ENCODE measurements around the gene AFAP1L1.

Gene AFAP1L1

DNA sequence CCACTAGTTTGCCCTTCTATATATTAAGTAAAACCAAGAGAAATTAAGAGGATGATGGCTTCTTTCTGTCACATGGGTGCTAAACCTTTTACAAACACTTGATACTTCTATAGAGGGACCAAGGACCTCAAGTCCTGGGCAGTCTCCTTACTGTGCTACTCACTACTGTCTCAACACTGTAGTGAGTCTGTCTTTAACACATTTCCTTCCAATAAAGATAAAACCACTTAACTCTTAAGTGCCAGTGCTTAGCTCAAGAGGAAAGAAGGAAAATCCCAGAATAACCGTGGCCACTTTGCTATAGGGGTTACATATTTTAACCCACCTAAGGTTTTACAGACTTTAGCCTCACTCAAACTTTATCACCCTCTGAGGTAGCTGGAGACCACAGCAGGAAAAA, 69.3 kb downstream of the AFAP1L1 start:
- no peak overlapping the region for H3K4me2 ChIP-seq (ENCODE audit: insufficient read depth, low read length, poor library complexity, severe bottlenecking)
- WGBS, 2 donors (ENCODE audit: extremely low coverage in 2 of 2, insufficient read length in 2 of 2, insufficient replicate concordance in 1 of 2) = no CpG with 5 or more reads among the region's 1 CpG
- no peaks in the 10 kb centered on the region for H3K36me3 ChIP-seq (replicated peaks in 1 of 2; ENCODE audit: control insufficient read depth in 2 of 2, insufficient read depth in 2 of 2, low read length in 2 of 2)
- no peaks in the 10 kb centered on the region for H3K27me3 ChIP-seq (ENCODE audit: control insufficient read depth in 3 of 3, insufficient read depth in 3 of 3, low read depth in 1 of 3, low read length in 3 of 3)
- H3K9me3 ChIP-seq (replicated peaks in 1 of 2; ENCODE audit: control insufficient read depth in 2 of 2, insufficient read depth in 1 of 2, low read depth in 1 of 2, low read length in 2 of 2) = no peaks in the 10 kb centered on the region
- H3K9ac ChIP-seq (ENCODE audit: low read depth, low read length, poor library complexity) = no peak overlapping the region
- no peak overlapping the region for H3K14ac ChIP-seq (ENCODE audit: low read length)
- DNase-seq (ENCODE audit: low spot score) = no peak
- H2BK5ac ChIP-seq (ENCODE audit: low read length) = no peak overlapping the region
- H2BK120ac ChIP-seq (ENCODE audit: low read depth, low read length) = no peak overlapping the region
- H3K18ac ChIP-seq (ENCODE audit: low read length) = no peak overlapping the region
- H3K4me1 ChIP-seq (ENCODE audit: control insufficient read depth in 2 of 2, insufficient read depth in 1 of 2, low read depth in 1 of 2, low read length in 2 of 2) = peaks cover 0 to 2% of the 10 kb centered on the region in 2 donors
- H2BK12ac ChIP-seq (ENCODE audit: low read length) = no peak overlapping the region
- H2AFZ ChIP-seq (ENCODE audit: low read length) = no peak overlapping the region
- no peak overlapping the region for H3K27ac ChIP-seq (replicated peaks; ENCODE audit: low read length)
- H3K4ac ChIP-seq (ENCODE audit: low read length) = no peak overlapping the region
- no peak overlapping the region for H4K91ac ChIP-seq (ENCODE audit: low read depth, low read length, poor library complexity)
- H4K8ac ChIP-seq (ENCODE audit: low read depth, low read length) = no peak overlapping the region
- H2BK15ac ChIP-seq (ENCODE audit: low read length) = no peak overlapping the region
- H2AK5ac ChIP-seq (ENCODE audit: low read depth, low read length) = no peak overlapping the region
- H3K79me1 ChIP-seq (ENCODE audit: low read depth, low read length) = peaks cover 5% of the 10 kb centered on the region
- no peak overlapping the region for H3K4me3 ChIP-seq (ENCODE audit: low read length in 2 of 2)
- H3K23ac ChIP-seq (ENCODE audit: low read depth, low read length, poor library complexity) = no peak overlapping the region

DNA sequence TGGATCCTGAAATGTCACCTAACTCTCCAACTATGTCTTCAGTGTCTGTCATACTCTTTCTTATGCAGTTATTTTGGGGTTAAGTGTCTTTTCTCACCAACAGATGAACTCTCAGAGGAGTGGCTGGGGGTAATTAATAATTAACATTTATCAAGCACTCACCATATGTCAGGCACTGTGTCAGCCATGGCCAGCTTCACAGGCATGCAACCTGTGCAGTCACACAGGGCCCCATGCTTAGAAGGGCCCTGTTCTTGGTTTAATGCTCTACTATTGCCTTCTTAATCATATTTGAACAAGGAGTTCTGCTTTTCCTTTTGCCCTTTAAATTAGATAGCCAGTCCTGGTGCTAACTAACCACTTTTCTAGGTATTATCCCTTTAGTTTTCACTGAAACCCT, 70.2 kb downstream of the AFAP1L1 start:
- Histone ChIP-seq H3K27ac (replicated peaks; ENCODE audit: low read length) (no peak overlapping the region), H3K23ac (ENCODE audit: low read depth, low read length, poor library complexity) (no peak overlapping the region), H3K4ac (ENCODE audit: low read length) (no peak overlapping the region), H4K91ac (ENCODE audit: low read depth, low read length, poor library complexity) (no peak overlapping the region), H2AFZ (ENCODE audit: low read length) (no peak overlapping the region), H3K4me2 (ENCODE audit: insufficient read depth, low read length, poor library complexity, severe bottlenecking) (no peak overlapping the region), H3K9ac (ENCODE audit: low read depth, low read length, poor library complexity) (no peak overlapping the region), H2BK120ac (ENCODE audit: low read depth, low read length) (no peak overlapping the region), H3K18ac (ENCODE audit: low read length) (no peak overlapping the region), H3K4me1 (ENCODE audit: control insufficient read depth in 2 of 2, insufficient read depth in 1 of 2, low read depth in 1 of 2, low read length in 2 of 2) (peaks cover 2% of the 10 kb centered on the region in 2 donors), H3K79me1 (ENCODE audit: low read depth, low read length) (peaks cover 5% of the 10 kb centered on the region), H3K4me3 (ENCODE audit: low read length in 2 of 2) (no peak overlapping the region), H3K9me3 (replicated peaks in 1 of 2; ENCODE audit: control insufficient read depth in 2 of 2, insufficient read depth in 1 of 2, low read depth in 1 of 2, low read length in 2 of 2) (no peaks in the 10 kb centered on the region), H4K8ac (ENCODE audit: low read depth, low read length) (no peak overlapping the region), H3K36me3 (replicated peaks in 1 of 2; ENCODE audit: control insufficient read depth in 2 of 2, insufficient read depth in 2 of 2, low read length in 2 of 2) (peaks cover 0 to under 1% of the 10 kb centered on the region in 2 donors), H2BK5ac (ENCODE audit: low read length) (no peak overlapping the region), H2BK12ac (ENCODE audit: low read length) (no peak overlapping the region), H2AK5ac (ENCODE audit: low read depth, low read length) (no peak overlapping the region), H3K14ac (ENCODE audit: low read length) (no peak overlapping the region), H2BK15ac (ENCODE audit: low read length) (no peak overlapping the region), H3K27me3 (ENCODE audit: control insufficient read depth in 3 of 3, insufficient read depth in 3 of 3, low read depth in 1 of 3, low read length in 3 of 3) (no peaks in the 10 kb centered on the region)
- no peak for DNase-seq (ENCODE audit: low spot score)

GRCh38 chr5:149344151-149344550, 72.5 kb downstream of the AFAP1L1 start:
- H3K4me2 ChIP-seq (ENCODE audit: insufficient read depth, low read length, poor library complexity, severe bottlenecking) = no peak overlapping the region
- H2AK5ac ChIP-seq (ENCODE audit: low read depth, low read length) = no peak overlapping the region
- no peak overlapping the region for H3K27ac ChIP-seq (replicated peaks; ENCODE audit: low read length)
- H3K4me1 ChIP-seq (ENCODE audit: control insufficient read depth in 2 of 2, insufficient read depth in 1 of 2, low read depth in 1 of 2, low read length in 2 of 2) = peaks cover 2 to 5% of the 10 kb centered on the region in 2 donors
- H3K79me1 ChIP-seq (ENCODE audit: low read depth, low read length) = peaks cover 5% of the 10 kb centered on the region
- H3K23ac ChIP-seq (ENCODE audit: low read depth, low read length, poor library complexity) = no peak overlapping the region
- no peak overlapping the region for H4K91ac ChIP-seq (ENCODE audit: low read depth, low read length, poor library complexity)
- no peak for DNase-seq (ENCODE audit: low spot score)
- no peak overlapping the region for H2BK15ac ChIP-seq (ENCODE audit: low read length)
- H3K4me3 ChIP-seq (ENCODE audit: low read length in 2 of 2) = peak overlapping the region in 1 of 2 donors; percentile 93
- no peak overlapping the region for H4K8ac ChIP-seq (ENCODE audit: low read depth, low read length)
- peaks cover 7 to 23% of the 10 kb centered on the region in 2 donors for H3K36me3 ChIP-seq (replicated peaks in 1 of 2; ENCODE audit: control insufficient read depth in 2 of 2, insufficient read depth in 2 of 2, low read length in 2 of 2)
- H2BK12ac ChIP-seq (ENCODE audit: low read length) = no peak overlapping the region
- peak overlapping the region; percentile 86 for H2AFZ ChIP-seq (ENCODE audit: low read length)
- no peak overlapping the region for H3K18ac ChIP-seq (ENCODE audit: low read length)
- no peak overlapping the region for H2BK5ac ChIP-seq (ENCODE audit: low read length)
- H3K14ac ChIP-seq (ENCODE audit: low read length) = no peak overlapping the region
- H3K9ac ChIP-seq (ENCODE audit: low read depth, low read length, poor library complexity) = no peak overlapping the region
- H3K4ac ChIP-seq (ENCODE audit: low read length) = no peak overlapping the region
- no peaks in the 10 kb centered on the region for H3K9me3 ChIP-seq (replicated peaks in 1 of 2; ENCODE audit: control insufficient read depth in 2 of 2, insufficient read depth in 1 of 2, low read depth in 1 of 2, low read length in 2 of 2)
- no peaks in the 10 kb centered on the region for H3K27me3 ChIP-seq (ENCODE audit: control insufficient read depth in 3 of 3, insufficient read depth in 3 of 3, low read depth in 1 of 3, low read length in 3 of 3)
- WGBS, 2 donors (ENCODE audit: extremely low coverage in 2 of 2, insufficient read length in 2 of 2, insufficient replicate concordance in 1 of 2) = no CpG with 5 or more reads among the region's 2 CpGs
- H2BK120ac ChIP-seq (ENCODE audit: low read depth, low read length) = no peak overlapping the region

- peak within 1 kb of the TSS; percentile 54 for H2AK5ac ChIP-seq (ENCODE audit: low read depth, low read length)
- H3K79me1 ChIP-seq (ENCODE audit: low read depth, low read length) = peaks cover 5% of the 10 kb centered on the region
- peaks cover 12 to 35% of the 10 kb centered on the region in 2 donors for H3K36me3 ChIP-seq (replicated peaks in 1 of 2; ENCODE audit: control insufficient read depth in 2 of 2, insufficient read depth in 2 of 2, low read length in 2 of 2)
- peak within 1 kb of the TSS; percentile 96 for H3K18ac ChIP-seq (ENCODE audit: low read length)
- WGBS, 2 donors (ENCODE audit: extremely low coverage in 2 of 2, insufficient read length in 2 of 2, insufficient replicate concordance in 1 of 2) = no CpG with 5 or more reads among the region's 54 CpGs
- peak within 1 kb of the TSS; percentile 85 for H3K14ac ChIP-seq (ENCODE audit: low read length)
- H3K27me3 ChIP-seq (ENCODE audit: control insufficient read depth in 3 of 3, insufficient read depth in 3 of 3, low read depth in 1 of 3, low read length in 3 of 3) = no peaks in the 10 kb centered on the region
- H4K91ac ChIP-seq (ENCODE audit: low read depth, low read length, poor library complexity) = peak within 1 kb of the TSS; percentile 38
- H2BK120ac ChIP-seq (ENCODE audit: low read depth, low read length) = no peak within 1 kb of the TSS
- H3K4me2 ChIP-seq (ENCODE audit: insufficient read depth, low read length, poor library complexity, severe bottlenecking) = peak within 1 kb of the TSS; percentile 85
- no peaks in the 10 kb centered on the region for H3K9me3 ChIP-seq (replicated peaks in 1 of 2; ENCODE audit: control insufficient read depth in 2 of 2, insufficient read depth in 1 of 2, low read depth in 1 of 2, low read length in 2 of 2)
- H2BK15ac ChIP-seq (ENCODE audit: low read length) = peak within 1 kb of the TSS; percentile 76
- peak within 1 kb of the TSS; percentile 71 for H3K4ac ChIP-seq (ENCODE audit: low read length)
- H3K4me3 ChIP-seq (ENCODE audit: low read length in 2 of 2) = peak within 1 kb of the TSS; percentile 91 to 93
- H3K9ac ChIP-seq (ENCODE audit: low read depth, low read length, poor library complexity) = peak within 1 kb of the TSS; percentile 98
- DNase-seq (ENCODE audit: low spot score) = peak; percentile 93
- H4K8ac ChIP-seq (ENCODE audit: low read depth, low read length) = no peak within 1 kb of the TSS
- peak within 1 kb of the TSS; percentile 58 for H3K27ac ChIP-seq (replicated peaks; ENCODE audit: low read length)
- peak within 1 kb of the TSS; percentile 30 for H2BK5ac ChIP-seq (ENCODE audit: low read length)
- H2AFZ ChIP-seq (ENCODE audit: low read length) = peak within 1 kb of the TSS; percentile 86
- H3K23ac ChIP-seq (ENCODE audit: low read depth, low read length, poor library complexity) = peak within 1 kb of the TSS; percentile 83
- H3K4me1 ChIP-seq (ENCODE audit: control insufficient read depth in 2 of 2, insufficient read depth in 1 of 2, low read depth in 1 of 2, low read length in 2 of 2) = peaks cover 2 to 5% of the 10 kb centered on the region in 2 donors
- no peak within 1 kb of the TSS for H2BK12ac ChIP-seq (ENCODE audit: low read length)
Measured at GRCh38 chr5:149345147-149345891, 73.7 kb downstream of the AFAP1L1 start, which contains the start of gene GRPEL2. GRPEL2 (plus strand) TSS chr5:149345499; CDS start chr5:149345540, 41 bp downstream.
